ENCODE results near the gene IDH3B. TPM values are rescaled to one million over a fixed set of nuclear protein-coding genes. Genes with fewer than 3 reads are reported as not detected.
"Not testable (repeated sequence)": the region's sequence is repeated elsewhere in the genome, so short reads cannot be mapped to it uniquely, and the experiment has no call there.

Gene IDH3B
- total RNA-seq, 2 donors from 2014 or later, result 104 to 144 TPM

DNA sequence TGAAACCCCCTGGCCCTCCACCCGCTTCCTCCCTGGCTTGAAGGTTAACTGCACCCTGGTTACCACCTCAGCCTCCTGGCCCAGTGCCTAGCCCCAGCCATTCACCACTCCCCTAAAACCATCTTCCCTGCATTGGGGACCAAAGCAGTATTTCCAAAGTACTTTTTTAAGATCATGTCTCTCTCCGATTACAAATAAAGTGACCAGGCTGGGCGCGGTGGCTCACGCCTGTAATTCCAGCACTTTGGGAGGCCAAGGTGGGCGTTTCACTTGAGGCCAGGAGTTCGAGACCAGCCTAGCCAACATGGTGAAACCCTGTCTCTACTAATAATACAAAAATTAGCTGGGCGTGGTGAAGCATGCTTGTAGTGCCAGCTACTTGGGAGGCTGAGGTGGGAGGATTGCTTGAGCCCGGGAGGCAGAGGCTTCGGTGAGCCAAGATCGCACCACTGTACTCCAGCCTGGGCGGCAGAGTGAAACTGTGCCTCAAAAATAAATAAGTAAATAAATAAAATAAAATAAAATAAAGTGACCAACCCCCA lies 32.0 kb upstream of the IDH3B start:
- intact Hi-C loops (cut with DNase I, micrococcal nuclease); DNase-seq; ATAC-seq: not testable (repeated sequence)

DNA sequence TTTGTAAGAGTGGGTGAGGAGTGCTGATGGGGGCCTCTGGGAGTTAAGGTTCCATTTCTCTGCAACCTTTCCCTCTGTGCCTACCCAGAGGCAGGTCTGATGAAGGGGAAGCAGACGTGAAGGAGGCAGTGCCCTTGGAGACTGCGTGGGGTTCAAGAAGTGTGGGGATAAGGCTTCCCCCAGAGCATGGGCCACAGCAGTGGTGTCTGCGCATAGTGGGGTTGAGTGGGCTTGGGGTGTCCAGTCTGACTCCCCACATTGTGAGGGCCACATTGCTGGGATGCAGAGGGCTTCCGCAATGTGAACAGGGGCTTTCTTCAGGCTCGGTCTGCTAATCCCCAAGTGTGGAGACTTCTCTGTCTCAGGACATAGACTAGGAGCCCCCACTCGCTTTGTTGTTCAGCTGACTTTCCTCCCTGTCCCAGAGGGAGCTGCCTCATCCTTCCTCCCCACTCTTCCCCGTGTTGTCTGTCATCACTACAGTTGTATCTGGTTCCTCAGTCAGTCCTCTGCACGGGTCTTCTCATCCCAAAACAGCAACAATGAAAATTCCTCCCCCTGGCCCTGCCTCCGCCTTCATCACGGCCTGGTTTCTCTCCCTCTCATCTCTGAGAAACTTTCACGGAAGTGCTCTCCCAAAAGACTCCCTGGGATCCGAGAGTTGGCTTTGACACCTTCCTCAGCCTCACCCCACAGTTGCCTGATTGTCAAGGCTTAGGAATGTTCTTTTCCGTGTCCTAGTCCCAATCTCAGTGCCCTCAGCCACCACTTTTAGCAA lies 31.4 kb upstream of the IDH3B start:
- ATAC-seq (no peak), DNase-seq (no peak)
- intact Hi-C loops (cut with DNase I, micrococcal nuclease), result no loop called here

DNA sequence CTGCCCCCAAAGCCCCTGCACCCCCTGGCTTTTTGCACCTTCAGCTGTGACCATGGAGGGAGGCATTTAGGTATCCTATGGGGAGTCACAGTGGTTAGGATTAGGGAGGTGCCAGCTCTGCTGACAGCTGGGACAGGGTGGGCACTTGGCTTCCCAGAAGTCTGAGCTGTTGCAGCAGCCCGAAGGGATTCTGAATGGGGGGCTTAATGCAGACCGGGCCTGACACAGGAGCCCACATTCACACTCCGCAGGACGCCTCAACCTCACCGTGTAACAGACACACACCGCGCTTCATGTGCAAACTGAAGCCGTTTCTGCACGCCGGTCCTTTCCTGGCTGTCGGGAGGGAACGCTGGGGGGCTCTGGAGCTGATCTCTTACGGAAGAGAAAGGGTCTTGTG lies 30.5 kb upstream of the IDH3B start:
- intact Hi-C loops (cut with DNase I, micrococcal nuclease), result no loop called here
- ATAC-seq (no peak), DNase-seq (no peak)

GRCh38 chr20:2694008-2694471 lies 30.0 kb upstream of the IDH3B start:
- no peak for ATAC-seq
- DNase-seq, result no peak
- intact Hi-C loops (cut with DNase I, micrococcal nuclease), result no loop called here

GRCh38 chr20:2693286-2694007 lies 29.4 kb upstream of the IDH3B start:
- DNase-seq, result peak in 1 of 2 donors; percentile 24
- intact Hi-C loops (cut with DNase I, micrococcal nuclease), result no loop called here
- ATAC-seq, result peak; percentile 42

DNA sequence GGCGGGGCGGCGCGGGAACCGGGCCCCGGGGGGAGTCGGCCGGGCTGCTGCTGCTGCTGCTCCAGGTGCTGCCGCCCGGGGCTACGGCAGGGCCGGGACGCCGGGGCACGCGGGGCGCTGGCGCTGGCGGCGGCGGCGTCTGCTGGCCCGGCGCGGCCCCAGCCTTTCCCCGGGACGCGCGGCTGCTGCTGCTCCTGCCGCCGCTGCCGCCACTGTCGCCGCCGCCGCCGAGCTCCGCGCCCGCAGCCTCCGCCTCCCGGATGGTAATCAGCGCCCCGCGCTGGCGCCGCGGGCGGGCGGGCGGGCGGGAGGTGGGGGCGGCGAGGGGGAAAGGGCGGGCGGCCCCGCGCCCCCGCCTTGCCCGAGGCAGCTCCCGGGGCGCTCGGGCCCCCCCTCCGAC lies 28.9 kb upstream of the IDH3B start:
- peak in 1 of 2 donors; percentile 18 for DNase-seq
- intact Hi-C loops (cut with DNase I, micrococcal nuclease), result no loop called here

GRCh38 chr20:2692036-2692885 lies 28.2 kb upstream of the IDH3B start, which contains the start of gene EBF4:
EBF4 (plus strand) TSS chr20:2692780; CDS start chr20:2693646, 866 bp downstream.
- peak; percentile 27 to 45 for DNase-seq
- peak; percentile 24 for ATAC-seq
- intact Hi-C loops (cut with DNase I, micrococcal nuclease), result no loop called here

More for the DNA sequence above, 28.9 kb upstream of the IDH3B start:
- peak; percentile 18 for ATAC-seq

DNA sequence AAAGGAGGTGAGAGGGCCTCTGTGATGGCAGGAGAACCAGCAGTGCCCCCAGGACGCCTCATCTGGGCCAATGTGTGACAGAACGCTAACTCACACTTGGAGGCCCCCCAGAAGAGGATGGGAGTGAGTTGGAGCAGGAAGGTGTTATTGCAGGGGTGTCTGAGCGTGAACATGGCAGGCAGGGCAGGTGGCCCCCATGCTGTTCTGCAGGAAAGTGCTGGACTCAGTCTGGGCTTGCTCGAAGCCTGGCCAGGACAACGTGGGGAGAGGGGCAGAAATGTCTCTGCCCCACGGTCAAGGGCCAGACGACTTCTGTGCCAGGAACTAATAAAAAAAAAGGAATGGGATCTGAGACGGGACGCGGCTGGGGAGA lies 27.6 kb upstream of the IDH3B start:
- intact Hi-C loops (cut with DNase I, micrococcal nuclease), result no loop called here
- DNase-seq (no peak), ATAC-seq (no peak)

- ATAC-seq (no peak), DNase-seq (no peak)
- intact Hi-C loops (cut with DNase I, micrococcal nuclease), result no loop called here
Observed at GRCh38 chr20:2691127-2691526, 27.1 kb upstream of the IDH3B start.

DNA sequence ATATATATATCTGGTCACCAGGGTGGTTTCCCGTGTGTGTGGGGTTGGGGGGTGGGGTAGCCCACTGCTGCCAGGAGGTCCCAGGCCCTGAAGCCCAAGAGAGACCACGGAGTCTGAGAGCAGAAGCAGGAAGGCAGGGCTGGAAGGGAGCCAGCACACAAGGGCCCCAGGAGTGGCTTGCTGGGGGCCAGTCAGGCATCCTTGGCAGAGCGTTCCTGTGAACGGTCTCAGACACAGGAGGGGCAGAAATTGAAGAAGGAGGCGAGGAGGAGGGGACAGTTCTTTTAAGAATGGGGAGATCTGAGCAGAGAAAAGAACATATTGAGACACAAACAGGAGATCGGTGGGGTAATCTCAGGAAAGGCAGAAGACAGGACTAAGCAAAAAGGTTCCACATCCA lies 26.7 kb upstream of the IDH3B start:
- intact Hi-C loops (cut with DNase I, micrococcal nuclease), result no loop called here
- DNase-seq, result no peak
- no peak for ATAC-seq

DNA sequence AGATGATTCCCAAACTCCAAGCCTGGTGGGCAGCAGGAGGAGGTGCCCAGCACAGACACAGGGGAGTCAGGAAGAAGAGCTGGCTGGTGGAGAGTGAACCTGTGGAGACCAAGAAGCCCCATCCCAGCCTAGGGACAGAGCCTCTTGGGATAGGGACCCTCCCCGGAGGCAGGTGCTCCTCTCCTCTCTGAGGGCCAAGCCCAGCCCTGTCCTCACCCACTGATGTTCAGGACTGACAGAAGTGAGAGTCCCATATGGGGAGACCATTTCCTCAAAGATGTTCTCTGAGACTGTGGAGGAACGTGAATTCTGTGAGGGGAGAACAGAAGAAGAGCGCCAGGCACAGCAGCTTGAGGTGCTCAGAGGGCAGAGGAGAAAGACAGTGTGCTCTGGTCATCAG lies 26.2 kb upstream of the IDH3B start:
- ATAC-seq (no peak), DNase-seq (no peak)
- intact Hi-C loops (cut with DNase I, micrococcal nuclease), result no loop called here

DNA sequence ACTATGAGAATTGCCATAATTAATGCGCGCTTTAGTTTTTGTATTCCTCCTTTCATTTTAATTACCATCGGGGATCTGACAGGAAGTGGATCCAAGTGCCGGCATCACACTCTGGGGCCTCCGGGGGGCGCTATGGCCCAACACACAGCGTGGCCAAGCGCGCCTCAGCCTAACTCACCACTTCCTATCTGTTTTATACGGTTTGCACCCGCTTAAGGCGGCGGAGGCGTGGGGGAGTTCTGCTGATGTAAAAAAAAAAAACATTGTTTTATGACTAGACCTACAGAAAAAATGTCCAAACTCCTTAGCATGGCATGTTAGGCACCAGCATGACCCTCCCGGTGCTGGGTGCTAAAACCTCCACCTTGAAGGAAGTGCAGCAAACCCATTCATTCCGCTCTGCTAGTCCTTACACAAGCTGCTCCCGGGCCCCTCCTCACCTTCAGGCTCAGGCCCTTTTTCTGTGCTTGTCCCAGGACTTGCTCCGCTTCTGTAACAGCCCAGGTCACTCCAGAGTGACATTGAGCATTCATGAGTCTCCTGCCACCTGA lies 24.1 kb upstream of the IDH3B start:
- DNase-seq (peak in 1 of 2 donors; percentile 69), ATAC-seq (peak; percentile 77)
- intact Hi-C loops (cut with DNase I, micrococcal nuclease), result no loop called here

- DNase-seq, result no peak
- intact Hi-C loops (cut with DNase I, micrococcal nuclease), result no loop called here
- ATAC-seq, result no peak
Observed at GRCh38 chr20:2687514-2687913, 23.5 kb upstream of the IDH3B start.

- intact Hi-C loops (cut with DNase I, micrococcal nuclease); ATAC-seq; DNase-seq: not testable (repeated sequence)
Observed at GRCh38 chr20:2684817-2685216, 20.8 kb upstream of the IDH3B start.

DNA sequence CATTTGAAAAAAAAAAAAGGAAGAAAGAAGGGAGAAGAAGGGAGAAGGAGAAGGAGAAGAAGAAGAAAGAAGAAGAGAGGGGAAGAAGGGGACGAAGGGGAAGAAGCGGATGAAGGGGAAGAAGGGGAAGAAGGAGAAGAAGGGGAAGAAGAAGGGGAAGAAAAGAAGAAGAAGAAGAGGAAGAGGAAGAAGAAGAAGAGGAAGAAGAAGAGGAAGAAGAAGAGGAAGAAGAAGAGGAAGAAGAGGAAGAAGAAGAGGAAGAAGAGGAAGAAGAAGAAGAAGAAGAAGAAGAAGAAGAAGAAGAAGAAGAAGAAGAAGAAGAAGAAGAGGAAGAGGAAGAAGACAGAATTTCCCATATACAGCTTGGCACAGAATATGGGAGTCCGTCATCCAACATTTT lies 18.0 kb upstream of the IDH3B start:
- intact Hi-C loops (cut with DNase I, micrococcal nuclease); ATAC-seq; DNase-seq: not testable (repeated sequence)

DNA sequence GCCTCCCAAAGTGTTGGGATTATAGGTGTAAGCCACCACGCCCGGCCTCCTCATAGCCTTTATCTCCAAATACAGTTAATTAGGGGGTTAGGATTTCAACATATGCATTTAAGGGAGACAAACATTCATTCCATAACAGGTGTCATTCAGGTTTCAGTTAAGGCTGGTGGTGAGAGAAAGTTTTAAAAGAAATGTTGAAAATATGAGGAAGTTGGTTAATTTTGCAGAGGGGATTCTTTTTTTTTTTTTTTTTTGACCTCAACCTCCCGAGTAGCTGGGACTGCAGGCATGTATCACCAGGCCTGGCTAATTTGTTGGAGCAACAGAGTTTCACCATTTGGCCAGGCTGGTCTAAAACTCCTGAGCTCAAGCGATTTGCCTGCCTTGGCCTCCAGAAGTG lies 16.0 kb upstream of the IDH3B start:
- intact Hi-C loops (cut with DNase I, micrococcal nuclease), result no loop called here
- DNase-seq (no peak), ATAC-seq (no peak)

- ATAC-seq (no peak), DNase-seq (no peak)
- intact Hi-C loops (cut with DNase I, micrococcal nuclease), result no loop called here
Observed at GRCh38 chr20:2673453-2673852, 9.4 kb upstream of the IDH3B start.

DNA sequence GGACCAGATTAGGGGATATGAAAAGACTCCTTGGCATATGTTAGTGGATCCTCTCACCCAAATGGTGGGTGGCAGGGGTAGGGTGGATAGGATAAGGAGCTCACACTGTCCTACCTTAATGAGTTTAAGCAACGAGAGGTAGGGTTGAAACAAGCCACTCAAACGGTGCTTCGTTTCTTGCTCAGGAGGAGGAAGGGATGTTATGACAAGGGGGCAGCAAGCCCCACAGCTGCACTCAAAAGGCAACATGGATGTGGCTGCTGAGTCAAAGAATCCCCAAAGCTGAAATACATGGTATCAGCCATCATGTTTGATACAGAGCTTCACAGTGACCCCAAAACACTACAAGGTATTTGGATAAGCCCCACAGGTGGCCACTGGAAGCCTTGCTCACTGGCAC lies 8.4 kb upstream of the IDH3B start:
- intact Hi-C loops (cut with DNase I, micrococcal nuclease), result no loop called here
- DNase-seq (no peak), ATAC-seq (no peak)

- intact Hi-C loops (cut with DNase I, micrococcal nuclease), result no loop called here
- ATAC-seq (no peak), DNase-seq (no peak)
Observed at GRCh38 chr20:2671977-2672376, 8.0 kb upstream of the IDH3B start.
